Esophagus muscularis mucosa (tissue), 3 donors: ENCODE data around the gene SCLT1.

ENCODE experiments used
- EP300 ChIP-seq: sonication (generic); formaldehyde crosslinking; IDR thresholded peaks from one replicate; pipeline ENCODE4 v1.6.1; 2017; ENCODE audit warnings: antibody characterized with exemption
- TF ChIP-seq, protein P1 (sequence below), 3 experiments: fragments of 200-600 bp in 2 of 3; fragments of 450-650 bp in 1 of 3; sonication (generic) in 2 of 3; IDR thresholded peaks; one replicate each; pipeline ENCODE4 v1.5.1; 2017 to 2019; ENCODE audit warnings: antibody characterized with exemption in 3 of 3, mild to moderate bottlenecking in 2 of 3, moderate library complexity in 1 of 3

DNA sequence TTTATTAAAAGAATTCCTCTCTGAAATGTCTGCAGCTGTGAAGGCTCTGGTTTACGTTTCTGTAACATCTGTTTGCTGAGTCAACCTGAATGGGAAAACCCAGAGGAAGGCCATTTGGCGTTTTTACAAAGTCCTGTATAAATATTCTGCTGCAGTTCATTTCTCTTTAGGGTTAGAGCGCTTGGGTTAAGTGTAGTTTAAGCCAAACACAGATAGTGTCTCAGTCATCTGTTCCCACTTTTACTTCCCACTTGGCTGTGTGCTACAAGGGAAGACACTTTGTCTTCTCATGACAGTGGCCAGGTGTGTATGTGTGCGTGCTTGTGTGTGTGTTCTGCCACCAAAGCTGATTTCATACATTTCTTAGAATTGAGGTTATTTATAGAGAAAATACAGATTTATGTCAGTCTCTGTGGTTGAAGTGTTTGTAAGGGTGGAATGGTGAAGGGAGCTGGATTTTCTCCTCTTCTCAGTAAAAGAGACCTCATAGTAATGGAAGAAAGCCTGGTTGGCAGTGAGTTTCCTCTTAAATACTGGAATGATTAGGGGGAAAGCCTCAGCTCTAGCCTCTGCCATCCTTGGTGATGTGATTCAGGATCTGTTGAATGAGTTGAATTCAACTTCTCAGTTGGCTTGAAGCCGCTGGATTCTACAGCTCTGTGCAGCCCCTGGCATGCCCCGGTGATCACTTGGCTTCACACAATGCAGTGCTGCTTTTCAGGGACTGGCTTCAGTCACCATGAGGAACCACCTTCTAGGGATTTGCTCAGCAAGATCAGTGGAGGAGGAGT lies 233.3 kb downstream of the SCLT1 start:
- TF ChIP-seq EP300 = no peak
- TF ChIP-seq, protein P1, sequence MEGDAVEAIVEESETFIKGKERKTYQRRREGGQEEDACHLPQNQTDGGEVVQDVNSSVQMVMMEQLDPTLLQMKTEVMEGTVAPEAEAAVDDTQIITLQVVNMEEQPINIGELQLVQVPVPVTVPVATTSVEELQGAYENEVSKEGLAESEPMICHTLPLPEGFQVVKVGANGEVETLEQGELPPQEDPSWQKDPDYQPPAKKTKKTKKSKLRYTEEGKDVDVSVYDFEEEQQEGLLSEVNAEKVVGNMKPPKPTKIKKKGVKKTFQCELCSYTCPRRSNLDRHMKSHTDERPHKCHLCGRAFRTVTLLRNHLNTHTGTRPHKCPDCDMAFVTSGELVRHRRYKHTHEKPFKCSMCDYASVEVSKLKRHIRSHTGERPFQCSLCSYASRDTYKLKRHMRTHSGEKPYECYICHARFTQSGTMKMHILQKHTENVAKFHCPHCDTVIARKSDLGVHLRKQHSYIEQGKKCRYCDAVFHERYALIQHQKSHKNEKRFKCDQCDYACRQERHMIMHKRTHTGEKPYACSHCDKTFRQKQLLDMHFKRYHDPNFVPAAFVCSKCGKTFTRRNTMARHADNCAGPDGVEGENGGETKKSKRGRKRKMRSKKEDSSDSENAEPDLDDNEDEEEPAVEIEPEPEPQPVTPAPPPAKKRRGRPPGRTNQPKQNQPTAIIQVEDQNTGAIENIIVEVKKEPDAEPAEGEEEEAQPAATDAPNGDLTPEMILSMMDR (IDR thresholded peaks at IDR 0.05) = no peak
